ENCODE results near the gene MTG2.
A peak's percentile ranks its signal among the peaks of the same experiment; 100 is the strongest.
"Not testable (repeated sequence)": the region's sequence is repeated elsewhere in the genome, so short reads cannot be mapped to it uniquely, and the experiment has no call there.

Gene MTG2

GRCh38 chr20:62146019-62146755 is 36.6 kb upstream of the MTG2 start:
- no peak for DNase-seq

- DNase-seq: no peak
Observed at GRCh38 chr20:62147125-62147524, 35.7 kb upstream of the MTG2 start.

- DNase-seq: no peak
Observed at GRCh38 chr20:62147528-62147927, 35.3 kb upstream of the MTG2 start.

- DNase-seq: not testable (repeated sequence)
Observed at GRCh38 chr20:62148383-62148782, 34.4 kb upstream of the MTG2 start.

- no peak for DNase-seq
Observed at GRCh38 chr20:62148908-62149314, 33.9 kb upstream of the MTG2 start.

GRCh38 chr20:62149532-62150309 is 33.1 kb upstream of the MTG2 start:
- DNase-seq: no peak

GRCh38 chr20:62150310-62150575 is 32.6 kb upstream of the MTG2 start:
- no peak for DNase-seq

GRCh38 chr20:62151225-62151624 is 31.6 kb upstream of the MTG2 start:
- no peak for DNase-seq

GRCh38 chr20:62151835-62152364 is 30.9 kb upstream of the MTG2 start:
- DNase-seq: no peak

- no peak for DNase-seq
Observed at GRCh38 chr20:62155428-62156253, 27.2 kb upstream of the MTG2 start.

GRCh38 chr20:62156254-62156556 is 26.6 kb upstream of the MTG2 start:
- DNase-seq: no peak

GRCh38 chr20:62156592-62157386 is 26.0 kb upstream of the MTG2 start:
- DNase-seq: peak; percentile 44

- DNase-seq: no peak
Observed at GRCh38 chr20:62157387-62158087, 25.3 kb upstream of the MTG2 start.

- no peak for DNase-seq
Observed at GRCh38 chr20:62158088-62158400, 24.8 kb upstream of the MTG2 start.

GRCh38 chr20:62158541-62158940 is 24.3 kb upstream of the MTG2 start:
- DNase-seq: no peak

GRCh38 chr20:62159052-62159451 is 23.8 kb upstream of the MTG2 start:
- no peak for DNase-seq

- DNase-seq: no peak
Observed at GRCh38 chr20:62159839-62160238, 23.0 kb upstream of the MTG2 start.

GRCh38 chr20:62160253-62160652 is 22.6 kb upstream of the MTG2 start:
- no peak for DNase-seq

- no peak for DNase-seq
Observed at GRCh38 chr20:62160876-62161275, 22.0 kb upstream of the MTG2 start.

GRCh38 chr20:62161347-62161746 is 21.5 kb upstream of the MTG2 start:
- no peak for DNase-seq

- DNase-seq: no peak
Observed at GRCh38 chr20:62162765-62163484, 19.9 kb upstream of the MTG2 start.

- DNase-seq: no peak
Observed at GRCh38 chr20:62163485-62163865, 19.4 kb upstream of the MTG2 start.
